ENCODE data around the gene RPL14.

RPL14 gene

DNA sequence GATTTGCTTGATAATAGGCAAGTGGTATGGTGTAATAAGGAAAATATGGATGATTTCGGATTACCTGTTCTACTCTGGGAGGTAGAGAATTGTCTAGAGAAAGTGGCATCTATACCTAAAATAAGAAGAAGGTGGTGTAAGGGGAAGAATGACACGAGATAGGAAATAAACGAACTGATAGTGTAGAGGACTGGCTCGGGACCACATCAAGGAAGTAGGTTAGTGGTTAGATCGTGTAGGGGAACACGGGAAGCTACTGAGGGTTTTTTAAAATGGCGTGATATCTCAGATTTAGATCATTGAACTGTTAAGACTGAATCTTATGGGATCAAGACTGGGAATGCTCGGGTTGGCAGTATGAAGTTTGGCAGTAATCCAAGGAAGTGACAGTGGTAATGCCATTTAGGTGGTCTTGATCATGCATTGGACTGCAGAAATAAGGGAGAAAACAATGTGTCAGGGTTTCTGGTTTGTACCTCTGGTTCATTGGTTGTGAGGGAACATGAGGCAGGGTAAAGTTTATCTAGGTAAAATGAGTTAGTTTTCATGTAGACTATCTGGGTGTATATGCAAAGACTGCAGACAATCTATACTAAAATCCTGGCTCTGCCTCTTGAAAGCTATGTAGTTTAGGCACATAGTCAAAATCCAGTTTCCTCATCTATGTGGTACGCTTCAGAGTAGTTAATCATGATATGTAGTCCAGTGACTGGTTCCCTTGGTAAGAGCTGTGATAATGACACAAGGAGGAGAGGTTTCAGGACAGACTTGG lies 7.4 kb downstream of the RPL14 start:
- no peak for FAIRE-seq

DNA sequence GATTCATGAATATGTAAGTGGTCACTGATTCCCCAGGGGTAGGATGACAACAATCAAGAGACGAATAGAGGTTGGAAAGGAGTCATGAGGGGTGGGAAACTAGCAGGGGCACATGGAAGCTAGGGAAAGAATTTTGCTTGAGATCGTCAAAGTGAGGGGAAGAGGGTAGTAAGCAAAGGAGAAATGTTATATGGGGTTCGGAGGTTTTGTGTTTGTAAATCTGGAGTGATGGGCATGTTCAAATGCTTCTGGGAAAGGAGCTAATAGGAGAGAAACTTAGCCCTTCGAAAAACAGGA lies 7.9 kb downstream of the RPL14 start:
- FAIRE-seq: no peak

- no peak for FAIRE-seq
Observed at GRCh38 chr3:40465456-40465855, 8.3 kb downstream of the RPL14 start.

GRCh38 chr3:40468018-40468417 lies 10.9 kb downstream of the RPL14 start:
- FAIRE-seq: no peak

- no peak for FAIRE-seq
Observed at GRCh38 chr3:40470701-40471100, 13.6 kb downstream of the RPL14 start.

DNA sequence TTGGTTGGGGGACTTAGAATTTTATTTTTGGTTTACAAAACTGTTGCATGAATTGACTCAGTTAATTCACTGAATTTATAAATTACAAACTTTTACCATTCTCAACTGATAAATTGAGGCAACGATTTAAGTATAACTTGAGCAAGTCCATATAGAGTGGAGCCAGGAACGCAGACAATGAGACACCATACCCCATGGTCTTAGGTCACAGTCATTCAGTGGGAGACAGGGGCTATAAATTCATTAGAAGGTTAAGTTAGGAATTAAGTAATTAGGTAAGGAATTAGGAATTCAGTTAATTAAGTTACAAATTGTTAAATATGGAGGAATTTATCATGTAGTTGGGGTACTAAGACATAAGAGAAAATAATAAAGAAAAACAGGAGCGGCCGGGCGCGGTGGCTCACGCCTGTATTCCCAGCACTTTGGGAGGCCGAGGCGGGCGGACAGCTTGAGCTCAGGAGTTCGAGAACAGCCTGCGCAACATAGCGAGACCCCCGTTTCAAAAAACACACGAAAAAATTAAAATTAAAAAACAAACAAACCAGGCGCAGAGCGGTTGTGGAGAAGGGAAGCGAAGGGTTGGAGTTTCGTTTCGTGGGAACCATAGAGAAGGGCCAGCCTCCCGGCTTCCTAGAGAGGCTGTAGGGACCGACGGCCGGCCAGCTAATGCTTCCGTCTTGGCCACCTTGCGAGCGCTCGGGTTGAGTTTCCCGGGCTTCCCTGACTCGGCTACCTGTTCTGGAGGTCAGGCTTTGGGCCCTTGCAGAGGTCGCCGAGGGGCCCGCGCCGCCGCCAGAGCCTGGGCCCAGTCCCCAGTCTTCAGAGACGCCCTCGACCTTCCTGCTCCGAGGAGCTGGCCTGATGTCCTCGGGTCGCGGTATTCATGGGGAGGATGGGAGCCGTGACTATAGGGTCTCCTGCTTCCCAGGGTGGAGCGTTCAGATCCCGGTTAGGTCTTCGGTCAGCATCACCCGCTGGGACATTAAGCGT lies 19.6 kb downstream of the RPL14 start, which contains the start of gene ZNF619:
Gene ZNF619, plus strand, starts transcription at position 645 of the 993 bp plus-strand sequence. CDS start 858 bp downstream, outside the sequence.
- no peak for FAIRE-seq

DNA sequence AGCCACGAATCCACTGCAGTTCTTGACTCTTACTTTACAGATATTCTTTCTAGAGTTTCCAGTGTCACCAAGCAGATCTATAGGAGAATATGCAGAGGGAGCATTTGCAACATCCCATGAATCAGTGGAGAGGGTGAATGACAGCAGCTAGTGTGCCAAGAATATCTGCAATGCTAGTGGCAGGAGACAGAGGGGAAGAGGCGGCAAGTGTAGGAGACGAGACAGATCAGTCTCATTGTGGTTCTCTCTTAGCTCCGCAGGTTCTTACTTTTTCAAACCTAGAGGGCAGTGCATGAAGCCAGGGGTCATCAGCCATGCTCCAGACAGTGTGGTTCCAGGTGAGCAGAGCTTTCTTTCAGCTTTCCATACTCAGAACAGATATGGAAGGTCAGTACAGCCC lies 20.5 kb downstream of the RPL14 start:
- FAIRE-seq: no peak

GRCh38 chr3:40487172-40487571 lies 30.0 kb downstream of the RPL14 start:
- FAIRE-seq: no peak

DNA sequence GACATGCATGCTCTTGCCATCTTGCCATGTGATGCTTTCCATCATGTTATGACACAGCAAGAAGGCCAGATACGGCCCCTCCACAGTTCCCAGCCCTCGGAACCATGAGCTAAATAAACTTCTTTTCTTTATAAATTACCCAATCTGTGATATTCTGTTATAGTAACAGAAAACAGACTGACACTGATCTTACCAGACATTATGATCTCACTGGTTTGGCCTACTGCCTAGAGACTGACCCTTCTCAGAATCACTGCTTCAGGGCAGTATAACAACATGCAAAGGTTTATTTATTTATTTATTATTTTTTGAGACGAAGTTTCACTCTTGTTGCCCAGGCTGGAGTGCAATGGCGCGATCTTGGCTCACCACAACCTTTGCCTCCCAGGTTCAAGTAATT lies 33.8 kb downstream of the RPL14 start:
- no peak for FAIRE-seq

DNA sequence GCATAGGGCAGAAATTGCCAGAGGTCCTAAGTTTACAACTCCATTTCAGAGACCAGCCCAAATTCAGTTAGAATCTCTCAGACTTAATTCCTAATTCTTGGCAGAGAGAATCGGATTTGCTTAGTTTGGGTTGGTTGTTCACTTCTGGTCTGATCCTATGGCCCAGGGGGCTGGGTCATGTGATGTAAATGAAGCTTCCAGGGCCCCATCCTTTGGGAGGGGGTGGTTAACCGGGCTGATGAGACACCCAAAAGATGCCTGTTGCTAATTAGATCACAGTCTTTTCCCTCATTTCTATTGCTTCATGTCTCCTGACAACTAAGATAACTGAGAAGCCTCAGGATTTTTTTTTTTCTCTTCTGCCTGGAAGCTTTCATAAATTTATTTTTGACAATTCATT lies 37.6 kb downstream of the RPL14 start:
- FAIRE-seq: no peak

DNA sequence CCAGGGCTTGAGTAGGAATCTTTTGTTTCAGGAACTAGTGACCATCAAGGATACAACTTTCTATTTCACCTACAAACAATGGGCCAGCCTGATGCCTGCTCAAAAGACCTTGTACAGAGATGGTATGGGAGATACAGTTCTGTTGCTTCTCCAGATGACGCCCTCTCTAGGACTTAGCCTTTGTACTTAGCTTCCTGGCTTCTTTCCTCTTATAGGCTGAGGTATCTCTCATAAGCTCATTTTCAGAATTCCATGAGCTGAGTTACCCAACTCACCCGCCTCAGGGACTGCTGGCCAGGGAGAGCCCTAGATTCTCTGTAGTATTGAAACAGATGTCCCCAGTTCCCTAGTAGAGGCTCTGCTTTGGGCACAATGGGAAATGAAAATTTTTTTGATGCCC lies 40.1 kb downstream of the RPL14 start:
- no peak for FAIRE-seq

GRCh38 chr3:40499952-40500351 lies 42.8 kb downstream of the RPL14 start:
- FAIRE-seq: no peak

- no peak for FAIRE-seq
Observed at GRCh38 chr3:40502034-40502433, 44.9 kb downstream of the RPL14 start.

- no peak for FAIRE-seq
Observed at GRCh38 chr3:40504636-40505430, 47.7 kb downstream of the RPL14 start.

GRCh38 chr3:40505599-40506462 lies 48.7 kb downstream of the RPL14 start, which contains the start of gene ZNF620:
Gene ZNF620 (plus strand): TSS chr3:40506039. CDS start chr3:40506353, 314 bp downstream.
- no peak for FAIRE-seq

- no peak for FAIRE-seq
Observed at GRCh38 chr3:40511031-40511718, 54.0 kb downstream of the RPL14 start.

- FAIRE-seq: no peak
Observed at GRCh38 chr3:40516201-40516600, 59.1 kb downstream of the RPL14 start.

DNA sequence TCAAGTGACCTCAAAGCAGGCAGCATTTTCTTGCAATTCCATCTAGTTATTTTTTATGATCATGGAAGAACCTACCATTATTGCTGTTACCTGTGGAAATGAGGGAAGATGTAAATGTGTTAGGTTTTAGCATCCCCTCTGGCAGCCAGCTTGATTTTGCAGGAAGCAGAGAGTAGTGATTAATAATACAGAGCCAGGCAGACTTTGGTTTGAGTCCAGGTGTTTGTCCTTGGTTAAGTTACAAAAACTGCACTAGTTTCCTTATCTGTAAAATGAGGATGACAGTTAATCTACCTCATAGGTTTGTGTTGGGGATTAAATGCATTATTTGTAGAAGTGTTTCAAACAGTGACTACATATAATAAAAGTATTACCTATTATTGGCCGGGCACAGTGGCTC lies 60.9 kb downstream of the RPL14 start:
- no peak for FAIRE-seq
